ENCODE results near the gene NCOA5. TPM values are rescaled to one million over a fixed set of nuclear protein-coding genes. Genes with fewer than 3 reads are reported as not detected.

Gene NCOA5
- total and polyA plus RNA-seq, 9 of the 15 experiments (the other 6 are each of a cell fraction or from before 2014, with no cell fraction given): 3.9 to 22.8 (median 13.8) TPM

- TF ChIP-seq, protein P1, sequence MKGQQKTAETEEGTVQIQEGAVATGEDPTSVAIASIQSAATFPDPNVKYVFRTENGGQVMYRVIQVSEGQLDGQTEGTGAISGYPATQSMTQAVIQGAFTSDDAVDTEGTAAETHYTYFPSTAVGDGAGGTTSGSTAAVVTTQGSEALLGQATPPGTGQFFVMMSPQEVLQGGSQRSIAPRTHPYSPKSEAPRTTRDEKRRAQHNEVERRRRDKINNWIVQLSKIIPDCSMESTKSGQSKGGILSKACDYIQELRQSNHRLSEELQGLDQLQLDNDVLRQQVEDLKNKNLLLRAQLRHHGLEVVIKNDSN (CRISPR knock-in tag; IDR thresholded peaks at IDR 0.05): no peak
- TF ChIP-seq RB1 (IDR thresholded peaks at IDR 0.05; ENCODE audit: low read depth): peak; percentile 59
- TF ChIP-seq ZNF12 (CRISPR knock-in tag; IDR thresholded peaks at IDR 0.05): no peak
- no peak for TF ChIP-seq KDM5B (IDR thresholded peaks at IDR 0.05; ENCODE audit: insufficient replicate concordance, low read depth, low read length)
- 0 out of 2 replicates have a peak, but pooled peaks have one; percentile 29 for TF ChIP-seq CREM (IDR thresholded peaks at IDR 0.05; ENCODE audit: low read depth)
- TF ChIP-seq NR2F6 (CRISPR knock-in tag; IDR thresholded peaks at IDR 0.05): no peak
- no peak for TF ChIP-seq ZNF57 (CRISPR knock-in tag; IDR thresholded peaks at IDR 0.05)
- TF ChIP-seq SMAD3 (CRISPR knock-in tag; conservative IDR thresholded peaks at IDR 0.05): no peak
- TF ChIP-seq ZNF561 (CRISPR knock-in tag; conservative IDR thresholded peaks at IDR 0.05): no peak
- no peak for TF ChIP-seq NUFIP1 (IDR thresholded peaks at IDR 0.05; ENCODE audit: partially characterized antibody)
- TF ChIP-seq, protein P2, sequence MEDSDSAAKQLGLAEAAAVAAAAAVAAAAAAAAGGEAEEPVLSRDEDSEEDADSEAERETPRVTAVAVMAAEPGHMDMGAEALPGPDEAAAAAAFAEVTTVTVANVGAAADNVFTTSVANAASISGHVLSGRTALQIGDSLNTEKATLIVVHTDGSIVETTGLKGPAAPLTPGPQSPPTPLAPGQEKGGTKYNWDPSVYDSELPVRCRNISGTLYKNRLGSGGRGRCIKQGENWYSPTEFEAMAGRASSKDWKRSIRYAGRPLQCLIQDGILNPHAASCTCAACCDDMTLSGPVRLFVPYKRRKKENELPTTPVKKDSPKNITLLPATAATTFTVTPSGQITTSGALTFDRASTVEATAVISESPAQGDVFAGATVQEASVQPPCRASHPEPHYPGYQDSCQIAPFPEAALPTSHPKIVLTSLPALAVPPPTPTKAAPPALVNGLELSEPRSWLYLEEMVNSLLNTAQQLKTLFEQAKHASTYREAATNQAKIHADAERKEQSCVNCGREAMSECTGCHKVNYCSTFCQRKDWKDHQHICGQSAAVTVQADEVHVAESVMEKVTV (CRISPR knock-in tag; IDR thresholded peaks at IDR 0.05): peak; percentile 56
- TF ChIP-seq SAFB (IDR thresholded peaks at IDR 0.05; ENCODE audit: borderline replicate concordance, low read depth, low read length): no peak
- TF ChIP-seq FUS (optimal IDR thresholded peaks at IDR 0.05; ENCODE audit: low read depth, low read length): no peak
- TF ChIP-seq, protein P3, sequence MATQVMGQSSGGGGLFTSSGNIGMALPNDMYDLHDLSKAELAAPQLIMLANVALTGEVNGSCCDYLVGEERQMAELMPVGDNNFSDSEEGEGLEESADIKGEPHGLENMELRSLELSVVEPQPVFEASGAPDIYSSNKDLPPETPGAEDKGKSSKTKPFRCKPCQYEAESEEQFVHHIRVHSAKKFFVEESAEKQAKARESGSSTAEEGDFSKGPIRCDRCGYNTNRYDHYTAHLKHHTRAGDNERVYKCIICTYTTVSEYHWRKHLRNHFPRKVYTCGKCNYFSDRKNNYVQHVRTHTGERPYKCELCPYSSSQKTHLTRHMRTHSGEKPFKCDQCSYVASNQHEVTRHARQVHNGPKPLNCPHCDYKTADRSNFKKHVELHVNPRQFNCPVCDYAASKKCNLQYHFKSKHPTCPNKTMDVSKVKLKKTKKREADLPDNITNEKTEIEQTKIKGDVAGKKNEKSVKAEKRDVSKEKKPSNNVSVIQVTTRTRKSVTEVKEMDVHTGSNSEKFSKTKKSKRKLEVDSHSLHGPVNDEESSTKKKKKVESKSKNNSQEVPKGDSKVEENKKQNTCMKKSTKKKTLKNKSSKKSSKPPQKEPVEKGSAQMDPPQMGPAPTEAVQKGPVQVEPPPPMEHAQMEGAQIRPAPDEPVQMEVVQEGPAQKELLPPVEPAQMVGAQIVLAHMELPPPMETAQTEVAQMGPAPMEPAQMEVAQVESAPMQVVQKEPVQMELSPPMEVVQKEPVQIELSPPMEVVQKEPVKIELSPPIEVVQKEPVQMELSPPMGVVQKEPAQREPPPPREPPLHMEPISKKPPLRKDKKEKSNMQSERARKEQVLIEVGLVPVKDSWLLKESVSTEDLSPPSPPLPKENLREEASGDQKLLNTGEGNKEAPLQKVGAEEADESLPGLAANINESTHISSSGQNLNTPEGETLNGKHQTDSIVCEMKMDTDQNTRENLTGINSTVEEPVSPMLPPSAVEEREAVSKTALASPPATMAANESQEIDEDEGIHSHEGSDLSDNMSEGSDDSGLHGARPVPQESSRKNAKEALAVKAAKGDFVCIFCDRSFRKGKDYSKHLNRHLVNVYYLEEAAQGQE (IDR thresholded peaks at IDR 0.05; ENCODE audit: borderline replicate concordance): peak; percentile 82
- TF ChIP-seq, protein P3 (CRISPR knock-in tag; IDR thresholded peaks at IDR 0.05; ENCODE audit: low read depth): no peak
- TF ChIP-seq MXI1 (IDR thresholded peaks at IDR 0.05; ENCODE audit: low read depth, low read length): no peak
- TF ChIP-seq ZBTB8A (IDR thresholded peaks at IDR 0.05; ENCODE audit: partially characterized antibody): no peak
- TF ChIP-seq MAZ (CRISPR knock-in tag; conservative IDR thresholded peaks at IDR 0.05 in 1 of 2, IDR thresholded peaks at IDR 0.05 in 1 of 2): peak in 1 of 2 experiments; percentile 64; a peak in 2 of 4 replicates
Measured at GRCh38 chr20:46132705-46133120, 43.0 kb upstream of the NCOA5 start (continued).
